Mononuclear cell (primary cell): Measurements from ENCODE around the gene MCRIP2. TPM values are rescaled to one million over a fixed set of nuclear protein-coding genes. Genes with fewer than 3 reads are reported as not detected.

Experiments
- H3K27me3 ChIP-seq: 2 replicates; pipeline ENCODE4 v1.6.0; 2011; ENCODE audit warnings: low read length, control low read depth; ENCODE audit not compliant: insufficient read depth
- H3K4me1 ChIP-seq: 2 replicates; pipeline ENCODE4 v1.5.1; 2011; ENCODE audit warnings: mild to moderate bottlenecking, low read length, control low read depth; ENCODE audit not compliant: insufficient read depth
- H3K4me3 ChIP-seq: 2 replicates; pipeline ENCODE4 v1.5.1; 2011; ENCODE audit warnings: mild to moderate bottlenecking, low read length, moderate library complexity
- H3K9me3 ChIP-seq: 2 replicates; pipeline ENCODE4 v1.5.1; 2011; ENCODE audit warnings: low read depth, mild to moderate bottlenecking, control low read depth, low read length
- total RNA-seq: library from RNA; depleted of rRNA; stranded (reverse); fragments of >200 nt; gene quantifications from one replicate; pipeline ENCODE4 v1.2.3, GENCODE V29; 2012

The MCRIP2 gene
- total RNA-seq, 1 donor, result 18.5 TPM

GRCh38 chr16:648071-648780 is 6.6 kb downstream of the MCRIP2 start:
- Histone ChIP-seq H3K4me1 (peaks cover 26% of the 10 kb centered on the region), H3K27me3 (no peaks in the 10 kb centered on the region), H3K9me3 (no peaks in the 10 kb centered on the region), H3K4me3 (peak overlapping the region; percentile 57)

DNA sequence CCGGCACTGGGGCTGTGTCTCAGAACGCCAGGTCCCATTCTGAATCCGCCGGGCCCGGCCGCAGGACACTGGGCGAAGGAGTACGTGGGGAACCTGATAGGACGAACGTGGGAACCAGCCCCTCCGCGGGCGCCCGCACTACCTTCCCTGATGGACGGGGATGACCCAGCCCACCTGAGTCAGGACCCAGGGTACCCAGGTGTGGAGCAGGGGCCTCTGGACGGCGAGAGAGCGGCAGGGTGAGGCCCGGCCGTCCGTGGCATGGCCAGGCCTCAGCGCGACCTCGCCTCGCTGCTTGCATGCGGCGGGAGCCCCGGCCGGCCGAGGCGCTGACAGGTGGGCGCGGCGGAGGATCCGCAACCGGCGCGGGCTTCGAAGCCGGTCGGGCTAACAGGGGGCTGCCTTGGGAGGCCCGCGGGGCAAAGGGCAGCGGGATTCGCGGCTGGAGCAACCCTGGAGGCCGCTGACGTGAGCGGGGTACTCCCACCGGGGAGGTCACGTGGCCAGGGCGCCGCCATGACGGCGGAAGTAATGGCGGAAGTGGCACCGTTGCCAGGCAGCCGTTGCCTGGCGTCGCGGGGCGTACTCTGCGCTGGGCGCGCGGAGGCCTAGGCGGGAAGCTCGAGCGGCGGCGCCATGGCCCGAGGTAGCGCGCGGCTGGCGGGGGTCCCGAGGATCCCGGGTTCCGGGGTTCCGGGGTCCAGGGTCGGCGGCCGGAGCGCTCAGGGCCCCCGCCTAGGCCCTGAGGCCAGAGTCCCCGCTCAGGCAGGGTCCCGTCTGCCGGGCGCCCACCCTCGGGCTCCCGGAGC is 7.4 kb downstream of the MCRIP2 start, which contains the start of gene WDR90:
Gene WDR90 (plus strand): TSS at position 585 of the 809 bp plus-strand sequence. CDS start 52 bp downstream, at position 637.
- Histone ChIP-seq H3K9me3 (no peaks in the 10 kb centered on the region), H3K4me3 (peak within 1 kb of the TSS; percentile 57), H3K27me3 (no peaks in the 10 kb centered on the region), H3K4me1 (peaks cover 19% of the 10 kb centered on the region)

- Histone ChIP-seq H3K4me3 (peak overlapping the region; percentile 57), H3K27me3 (no peaks in the 10 kb centered on the region), H3K9me3 (no peaks in the 10 kb centered on the region), H3K4me1 (peaks cover 19% of the 10 kb centered on the region)
Observed at GRCh38 chr16:649631-650030, 8.0 kb downstream of the MCRIP2 start.

DNA sequence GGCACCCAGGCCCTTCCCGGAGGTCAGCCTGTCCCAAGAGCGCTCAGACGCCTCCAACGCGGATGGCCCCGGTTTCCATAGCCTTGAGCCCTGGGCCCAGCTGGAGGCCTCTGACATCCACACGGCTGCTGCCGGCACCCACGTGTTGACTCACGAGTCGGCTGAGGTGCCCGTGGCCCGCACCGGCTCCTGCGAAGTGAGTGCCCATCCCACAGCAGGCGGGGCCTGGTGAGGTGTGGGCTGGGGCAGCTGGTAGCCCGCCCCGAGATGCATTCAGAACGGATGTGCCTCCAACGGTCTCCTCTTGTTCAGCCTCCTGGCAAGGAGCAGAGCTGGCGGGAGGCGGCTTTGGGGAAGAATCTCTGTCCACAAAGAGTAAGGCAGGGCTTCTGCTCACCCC is 10.2 kb downstream of the MCRIP2 start:
- no peaks in the 10 kb centered on the region for H3K9me3 ChIP-seq

DNA sequence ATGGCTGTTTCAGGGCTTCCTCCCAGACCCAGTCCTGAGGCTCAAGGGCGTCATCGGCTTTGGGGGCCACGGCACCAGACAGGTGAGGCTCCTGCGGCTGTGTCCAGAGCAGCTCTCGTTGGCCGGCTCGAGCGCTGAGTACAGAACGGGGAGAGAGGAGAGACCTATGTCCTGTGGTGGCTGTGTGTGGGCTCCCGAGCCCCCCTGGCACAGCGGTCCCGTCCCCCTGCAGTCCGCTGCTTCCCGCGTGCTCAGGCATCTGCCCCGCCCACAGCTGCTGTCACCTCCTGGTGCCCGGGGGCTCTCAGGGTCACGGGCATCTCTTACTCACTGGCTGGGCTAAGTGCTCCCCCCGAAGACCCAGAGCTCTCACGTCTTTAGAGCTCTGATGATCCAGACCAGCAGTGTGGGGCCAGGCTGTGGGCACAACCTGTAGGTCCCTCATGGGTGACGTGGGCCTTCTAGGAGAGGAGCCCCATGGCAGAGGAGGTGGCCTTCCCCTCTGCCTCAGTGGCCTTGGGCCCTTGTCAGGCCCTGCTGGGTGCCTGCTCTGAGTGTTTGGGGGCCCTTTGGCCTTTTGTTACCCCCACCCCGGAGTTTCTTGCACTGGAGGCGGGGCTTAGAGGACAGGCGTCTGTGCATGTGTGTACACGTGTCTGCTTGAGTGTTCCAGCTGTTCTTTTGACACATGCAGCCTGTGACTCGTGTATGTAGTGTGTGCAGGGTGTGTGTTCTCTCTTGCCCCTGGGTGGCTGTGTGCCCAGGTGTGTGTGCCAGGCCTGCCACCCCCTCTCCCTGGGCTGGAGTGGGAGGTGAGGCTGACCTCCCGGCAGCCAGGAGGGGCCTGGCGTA is 11.1 kb downstream of the MCRIP2 start:
- Histone ChIP-seq H3K27me3 (no peaks in the 10 kb centered on the region), H3K4me3 (no peak overlapping the region), H3K4me1 (peaks cover 19% of the 10 kb centered on the region), H3K9me3 (no peaks in the 10 kb centered on the region)

More for the DNA sequence above, 10.2 kb downstream of the MCRIP2 start:
- Histone ChIP-seq H3K4me1 (peaks cover 19% of the 10 kb centered on the region), H3K27me3 (no peaks in the 10 kb centered on the region), H3K4me3 (no peak overlapping the region)

- H3K4me1 ChIP-seq, result peaks cover 7% of the 10 kb centered on the region
- no peaks in the 10 kb centered on the region for H3K9me3 ChIP-seq
- no peak overlapping the region for H3K4me3 ChIP-seq
- no peaks in the 10 kb centered on the region for H3K27me3 ChIP-seq
Observed at GRCh38 chr16:654034-654433, 12.4 kb downstream of the MCRIP2 start.

- H3K9me3 ChIP-seq, result no peaks in the 10 kb centered on the region
- H3K4me3 ChIP-seq, result no peak overlapping the region
- peaks cover 12% of the 10 kb centered on the region for H3K4me1 ChIP-seq
- no peaks in the 10 kb centered on the region for H3K27me3 ChIP-seq
Observed at GRCh38 chr16:657487-657886, 15.9 kb downstream of the MCRIP2 start.

DNA sequence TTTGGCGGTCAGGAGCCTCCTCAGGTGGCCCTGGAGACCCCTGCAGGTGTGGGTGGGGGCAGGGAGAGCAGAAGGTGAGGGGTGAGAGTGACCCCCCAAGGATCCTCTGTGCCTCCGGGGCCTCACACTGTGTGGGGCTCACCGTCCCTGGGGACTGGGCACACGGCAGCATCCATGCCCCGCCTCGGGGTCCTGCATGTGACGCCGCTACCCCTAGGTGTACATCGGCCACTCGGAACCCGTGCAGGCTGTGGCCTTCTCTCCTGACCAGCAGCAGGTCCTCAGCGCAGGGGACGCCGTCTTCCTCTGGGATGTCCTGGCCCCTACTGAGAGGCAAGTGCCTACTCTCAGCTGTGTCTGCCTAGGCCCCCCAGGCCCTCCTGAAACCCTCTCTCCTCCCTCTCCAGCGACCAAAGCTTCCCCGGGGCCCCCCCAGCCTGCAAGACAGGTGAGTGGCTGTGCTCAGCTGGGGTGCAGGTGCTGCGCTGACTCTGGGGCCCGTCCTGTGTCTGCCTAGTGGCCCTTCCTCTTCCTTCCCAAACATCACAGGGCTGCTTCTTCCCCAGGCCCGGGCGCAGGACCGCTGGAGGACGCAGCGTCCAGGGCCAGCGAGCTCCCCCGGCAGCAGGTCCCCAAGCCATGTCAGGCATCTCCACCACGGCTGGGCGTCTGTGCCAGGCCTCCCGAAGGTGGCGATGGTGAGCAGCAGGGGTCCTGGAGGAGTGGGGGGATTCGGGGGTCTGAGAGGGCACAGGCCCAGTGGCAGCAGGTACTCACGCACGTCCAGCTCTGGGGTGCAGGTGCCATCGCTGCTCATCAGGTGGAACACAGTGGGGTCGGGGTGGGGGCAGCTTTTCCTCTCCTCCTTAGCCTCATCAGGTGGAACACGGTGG is 17.3 kb downstream of the MCRIP2 start:
- H3K27me3 ChIP-seq, result no peaks in the 10 kb centered on the region
- H3K4me1 ChIP-seq, result peaks cover 12% of the 10 kb centered on the region
- H3K9me3 ChIP-seq, result no peaks in the 10 kb centered on the region
- H3K4me3 ChIP-seq, result no peak overlapping the region

DNA sequence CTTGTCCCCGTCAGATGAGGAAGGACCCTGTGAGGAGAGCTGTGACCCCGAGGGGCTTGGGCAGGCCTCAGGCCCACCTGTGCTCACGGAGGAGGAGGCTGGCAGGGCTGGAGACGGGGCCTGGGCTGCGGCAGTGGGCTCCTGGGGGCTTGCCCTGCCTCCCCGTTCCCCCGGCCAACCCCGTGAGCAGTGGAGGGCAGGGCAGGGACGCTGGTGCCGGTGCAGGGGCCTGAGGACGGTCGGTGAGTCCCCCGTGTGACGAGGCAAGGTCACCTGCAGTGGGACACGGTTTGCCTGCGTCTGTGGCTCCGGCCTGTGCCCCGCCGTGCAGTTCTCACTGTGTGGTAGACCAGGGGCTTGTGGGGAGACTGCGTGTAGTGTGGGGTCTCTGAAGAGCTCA is 18.0 kb downstream of the MCRIP2 start:
- Histone ChIP-seq H3K4me3 (no peak overlapping the region), H3K27me3 (no peaks in the 10 kb centered on the region), H3K4me1 (peaks cover 12% of the 10 kb centered on the region), H3K9me3 (no peaks in the 10 kb centered on the region)

DNA sequence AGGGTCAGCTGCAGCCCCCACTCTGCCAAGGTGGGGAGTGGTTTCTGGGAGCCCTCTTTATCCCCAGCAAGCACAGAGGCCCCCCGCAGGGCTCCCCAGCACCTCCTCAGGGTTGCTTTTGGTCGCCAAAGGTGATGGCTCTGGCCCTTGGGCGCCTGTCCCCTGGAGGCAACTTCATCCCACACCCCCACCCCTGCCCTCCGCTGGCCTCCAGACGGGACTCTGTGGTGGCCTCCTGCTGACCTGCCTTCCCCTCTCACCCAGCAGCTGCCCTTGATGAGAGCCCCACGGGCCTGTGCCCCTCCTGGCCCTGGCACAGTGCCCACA is 18.5 kb downstream of the MCRIP2 start:
- Histone ChIP-seq H3K9me3 (no peaks in the 10 kb centered on the region), H3K27me3 (no peaks in the 10 kb centered on the region), H3K4me1 (peaks cover 12% of the 10 kb centered on the region), H3K4me3 (no peak overlapping the region)

- H3K4me3 ChIP-seq, result no peak overlapping the region
- H3K9me3 ChIP-seq, result no peaks in the 10 kb centered on the region
- H3K27me3 ChIP-seq, result no peaks in the 10 kb centered on the region
- peaks cover 12% of the 10 kb centered on the region for H3K4me1 ChIP-seq
Observed at GRCh38 chr16:660459-661183, 19.0 kb downstream of the MCRIP2 start.

DNA sequence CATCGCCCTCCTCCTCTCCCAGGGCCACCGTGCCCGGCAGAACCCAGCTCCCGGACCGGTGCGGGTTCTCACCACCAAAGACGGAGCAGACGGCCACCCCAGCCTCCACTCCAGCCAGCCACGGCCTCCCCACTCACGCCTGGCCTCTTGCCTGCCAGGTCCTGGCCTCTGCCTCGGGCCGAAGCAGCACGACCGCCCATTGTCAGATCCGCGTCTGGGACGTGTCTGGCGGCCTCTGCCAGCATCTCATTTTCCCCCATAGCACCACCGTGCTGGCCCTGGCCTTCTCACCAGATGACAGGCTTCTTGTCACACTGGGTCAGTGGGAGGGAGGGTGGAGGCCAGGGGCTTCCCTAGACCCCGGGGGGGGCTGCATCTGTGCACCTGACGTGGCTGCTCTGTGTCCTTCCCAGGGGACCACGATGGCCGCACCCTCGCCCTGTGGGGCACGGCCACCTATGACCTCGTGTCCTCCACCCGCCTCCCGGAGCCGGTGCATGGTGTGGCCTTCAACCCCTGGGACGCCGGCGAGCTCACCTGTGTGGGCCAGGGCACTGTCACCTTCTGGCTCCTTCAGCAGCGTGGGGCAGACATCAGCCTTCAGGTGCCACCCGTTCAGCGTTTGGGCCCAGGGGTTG is 19.7 kb downstream of the MCRIP2 start:
- no peaks in the 10 kb centered on the region for H3K27me3 ChIP-seq
- no peaks in the 10 kb centered on the region for H3K9me3 ChIP-seq
- peaks cover 12% of the 10 kb centered on the region for H3K4me1 ChIP-seq
- no peak overlapping the region for H3K4me3 ChIP-seq

- no peaks in the 10 kb centered on the region for H3K27me3 ChIP-seq
- no peaks in the 10 kb centered on the region for H3K9me3 ChIP-seq
- H3K4me1 ChIP-seq, result peaks cover 13% of the 10 kb centered on the region
- H3K4me3 ChIP-seq, result no peak overlapping the region
Observed at GRCh38 chr16:662095-662494, 20.5 kb downstream of the MCRIP2 start.
